Measurements from ENCODE around the gene ADGRF3.
"Not testable (repeated sequence)": the region's sequence is repeated elsewhere in the genome, so short reads cannot be mapped to it uniquely, and the experiment has no call there.

Gene ADGRF3

DNA sequence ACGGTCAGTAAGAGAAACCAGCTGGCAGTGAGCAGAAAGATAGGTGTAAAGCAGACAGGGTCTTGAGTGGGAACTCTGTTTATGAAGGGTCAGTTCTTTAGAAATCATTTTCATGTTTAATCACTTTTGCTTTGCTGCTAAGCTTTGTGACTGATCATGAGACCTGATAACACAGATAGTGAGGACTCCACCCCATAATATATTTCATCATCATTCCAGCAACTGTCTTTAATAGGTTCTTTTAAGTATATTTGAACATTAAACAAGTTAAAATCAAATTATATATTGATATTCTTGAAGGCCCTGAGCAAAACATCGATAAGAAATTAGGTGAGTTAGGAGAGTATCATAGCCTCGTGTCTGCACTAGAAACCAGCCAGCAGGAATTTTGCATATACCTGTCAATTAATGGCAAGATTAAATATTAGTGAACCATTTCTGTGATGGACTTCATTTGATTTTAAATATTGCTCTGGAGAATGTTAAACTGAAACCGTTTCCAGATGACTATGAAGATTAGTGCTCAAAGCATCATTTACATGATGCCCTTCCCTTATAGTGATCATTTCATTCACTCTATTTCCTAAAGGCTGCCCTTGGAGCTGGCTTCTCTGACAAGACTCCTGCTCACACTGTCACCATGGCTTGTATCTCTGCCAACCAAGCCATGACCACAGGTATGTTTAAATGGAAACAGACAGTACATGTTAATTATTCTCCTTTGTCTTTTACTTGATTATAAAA lies 69.9 kb downstream of the ADGRF3 start:
- no peak for DNase-seq

- DNase-seq = no peak
These were observed 72.5 kb downstream of the ADGRF3 start for GRCh38 chr2:26274058-26274613.

- no peak for DNase-seq
These were observed 73.1 kb downstream of the ADGRF3 start for GRCh38 chr2:26273501-26273900.

DNA sequence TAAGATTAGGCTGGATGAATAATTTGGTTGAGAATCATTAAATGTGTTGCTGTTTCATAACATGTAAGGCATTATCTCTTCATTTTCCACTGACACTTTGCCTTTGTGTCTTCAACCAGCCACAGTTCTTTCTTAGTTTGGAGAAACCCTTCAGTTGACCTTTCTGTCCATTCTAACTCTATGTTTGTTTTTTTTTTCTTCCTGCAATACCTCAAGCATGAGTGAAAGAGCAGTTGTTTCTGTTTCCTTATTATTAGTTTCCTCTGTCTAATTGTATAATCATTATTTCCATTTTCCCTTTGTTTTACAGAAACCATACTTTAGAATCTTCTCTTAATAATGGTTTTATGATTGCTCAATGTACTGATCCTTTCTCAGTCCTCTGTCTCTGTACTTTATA lies 76.2 kb downstream of the ADGRF3 start:
- no peak for DNase-seq

- no peak for DNase-seq
These were observed 76.9 kb downstream of the ADGRF3 start for GRCh38 chr2:26269571-26270158.

- not testable (repeated sequence) for DNase-seq
These were observed 77.8 kb downstream of the ADGRF3 start for GRCh38 chr2:26268670-26269385.

DNA sequence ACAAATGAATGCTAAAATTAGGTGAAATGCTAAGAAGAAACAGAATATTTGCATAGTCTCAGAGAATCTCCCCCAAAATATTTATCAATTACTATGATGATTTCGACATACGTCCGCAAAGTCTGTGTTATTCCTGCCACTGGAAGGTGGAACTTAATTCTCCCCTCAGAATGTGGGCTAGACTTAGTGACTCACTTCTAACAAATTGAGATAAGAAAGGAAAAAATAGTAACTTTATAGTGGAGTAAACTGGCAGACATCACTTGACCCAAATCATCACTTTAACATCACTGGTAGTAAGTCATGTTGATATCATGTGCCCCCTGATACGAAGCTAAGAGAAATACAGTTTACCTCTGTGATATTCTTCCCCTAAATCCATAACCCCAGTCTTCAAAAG lies 78.4 kb downstream of the ADGRF3 start:
- DNase-seq = no peak

GRCh38 chr2:26258836-26259235 lies 87.8 kb downstream of the ADGRF3 start:
- not testable (repeated sequence) for DNase-seq

Data from activated CD4-positive, alpha-beta T cell treated with anti-CD3 and anti-CD28 coated beads for 1 hour (primary cell).